ENCODE results near the gene LCNL1. TPM values are rescaled to one million over a fixed set of nuclear protein-coding genes. Genes with fewer than 3 reads are reported as not detected.

The LCNL1 gene
- total RNA-seq, 1 experiment from 2014 or later, result not detected

GRCh38 chr9:136969150-136969549 lies 13.6 kb upstream of the LCNL1 start:
- intact Hi-C loops (cut with micrococcal nuclease), result no loop called here
- H3K4me1 Mint-ChIP-seq (ENCODE audit: insufficient read depth, unreplicated experiment), result no peaks in the 10 kb centered on the region
- TF ChIP-seq CTCF (IDR thresholded peaks at IDR 0.05; ENCODE audit: unreplicated experiment), result no peak
- H3K9me3 Mint-ChIP-seq (ENCODE audit: unreplicated experiment), result no peaks in the 10 kb centered on the region
- BruUV-seq (replicated peaks), result no TSS peak
- ChIA-PET POLR2A (interaction anchor here (0.6 kb wide), 2 partner anchors 54 to 83 kb away, joined by 3 read pairs; no protein-coding TSS in a partner anchor), CTCF (no interaction called here)
- H3K4me3 Mint-ChIP-seq (ENCODE audit: unreplicated experiment), result no peak overlapping the region
- H3K27ac Mint-ChIP-seq (ENCODE audit: low read depth, unreplicated experiment), result no peak overlapping the region
- H3K27me3 Mint-ChIP-seq (ENCODE audit: insufficient read depth, unreplicated experiment), result no peaks in the 10 kb centered on the region
- H3K36me3 Mint-ChIP-seq (ENCODE audit: insufficient read depth, unreplicated experiment), result no peaks in the 10 kb centered on the region
- DNase-seq (ENCODE audit: unreplicated experiment), result no peak

- CTCF ChIA-PET, result no interaction called here
- intact Hi-C loops (cut with micrococcal nuclease), result no loop called here
- H3K4me3 Mint-ChIP-seq (ENCODE audit: unreplicated experiment), result no peak overlapping the region
- POLR2A ChIA-PET, result no interaction called here
- BruUV-seq (replicated peaks), result no TSS peak
- H3K9me3 Mint-ChIP-seq (ENCODE audit: unreplicated experiment), result no peaks in the 10 kb centered on the region
- TF ChIP-seq CTCF (IDR thresholded peaks at IDR 0.05; ENCODE audit: unreplicated experiment), result no peak
- no peaks in the 10 kb centered on the region for H3K4me1 Mint-ChIP-seq (ENCODE audit: insufficient read depth, unreplicated experiment)
- H3K27ac Mint-ChIP-seq (ENCODE audit: low read depth, unreplicated experiment), result no peak overlapping the region
- H3K36me3 Mint-ChIP-seq (ENCODE audit: insufficient read depth, unreplicated experiment), result no peaks in the 10 kb centered on the region
- no peaks in the 10 kb centered on the region for H3K27me3 Mint-ChIP-seq (ENCODE audit: insufficient read depth, unreplicated experiment)
- no peak for DNase-seq (ENCODE audit: unreplicated experiment)
Observed at GRCh38 chr9:136969774-136970173, 13.0 kb upstream of the LCNL1 start.

- CTCF ChIA-PET, result no interaction called here
- Mint-ChIP-seq H3K4me1 (ENCODE audit: insufficient read depth, unreplicated experiment) (peaks cover 3% of the 10 kb centered on the region), H3K36me3 (ENCODE audit: insufficient read depth, unreplicated experiment) (no peaks in the 10 kb centered on the region), H3K27me3 (ENCODE audit: insufficient read depth, unreplicated experiment) (no peaks in the 10 kb centered on the region), H3K4me3 (ENCODE audit: unreplicated experiment) (no peak overlapping the region), H3K27ac (ENCODE audit: low read depth, unreplicated experiment) (no peak overlapping the region), H3K9me3 (ENCODE audit: unreplicated experiment) (no peaks in the 10 kb centered on the region)
- intact Hi-C loops (cut with micrococcal nuclease), result no loop called here
- no TSS peak for BruUV-seq (replicated peaks)
- POLR2A ChIA-PET, result no interaction called here
- DNase-seq (ENCODE audit: unreplicated experiment), result no peak
- no peak for TF ChIP-seq CTCF (IDR thresholded peaks at IDR 0.05; ENCODE audit: unreplicated experiment)
Observed at GRCh38 chr9:136970361-136970760, 12.4 kb upstream of the LCNL1 start.

- Mint-ChIP-seq H3K27ac (ENCODE audit: low read depth, unreplicated experiment) (no peak overlapping the region), H3K9me3 (ENCODE audit: unreplicated experiment) (no peaks in the 10 kb centered on the region), H3K36me3 (ENCODE audit: insufficient read depth, unreplicated experiment) (no peaks in the 10 kb centered on the region), H3K4me3 (ENCODE audit: unreplicated experiment) (no peak overlapping the region), H3K27me3 (ENCODE audit: insufficient read depth, unreplicated experiment) (no peaks in the 10 kb centered on the region), H3K4me1 (ENCODE audit: insufficient read depth, unreplicated experiment) (peaks cover 7% of the 10 kb centered on the region)
- ChIA-PET CTCF (interaction anchor here (0.6 to 1.4 kb wide), 2 partner anchors 58 to 75 kb away, joined by 4 read pairs; no protein-coding TSS in a partner anchor), POLR2A (interaction anchor here (1.3 kb wide), 1 partner anchor 21 kb away, joined by 3 read pairs; the partner anchor contains the start of gene PAXX)
- BruUV-seq (replicated peaks), result no TSS peak
- DNase-seq (ENCODE audit: unreplicated experiment), result no peak
- no peak for TF ChIP-seq CTCF (IDR thresholded peaks at IDR 0.05; ENCODE audit: unreplicated experiment)
- intact Hi-C loops (cut with micrococcal nuclease), result no loop called here
Observed at GRCh38 chr9:136971746-136972145, 11.0 kb upstream of the LCNL1 start.
